Stimulated activated memory B cell treated with anti-CD40 and anti-IgM and Interleukin-4, amounts not matched to agents 10 μg/mL and 1 μg/mL and 100 μg/mL, for 72 hours (primary cell): ENCODE results near the gene B4GALT3.
"Not testable (repeated sequence)": the region's sequence is repeated elsewhere in the genome, so short reads cannot be mapped to it uniquely, and the experiment has no call there.

Source experiments
- ATAC-seq: fragments of 150-1000 bp; cut with Tn5 transposase; 2 replicates; pipeline ENCODE4 v1.10.0; 2021
- H3K27ac Mint-ChIP-seq: one replicate; pipeline ENCODE4 v1.8.0; 2022; ENCODE audit warnings: mild to moderate bottlenecking, mixed read lengths
- H3K27me3 Mint-ChIP-seq: one replicate; pipeline ENCODE4 v1.8.0; 2022; ENCODE audit warnings: mixed read lengths
- H3K36me3 Mint-ChIP-seq: one replicate; pipeline ENCODE4 v1.8.0; 2022; ENCODE audit warnings: mixed read lengths
- H3K4me1 Mint-ChIP-seq: one replicate; pipeline ENCODE4 v1.8.0; 2022; ENCODE audit warnings: mixed read lengths
- H3K4me3 Mint-ChIP-seq: one replicate; pipeline ENCODE4 v1.8.0; 2022; ENCODE audit warnings: mild to moderate bottlenecking, moderate library complexity, mixed read lengths
- H3K9me3 Mint-ChIP-seq: one replicate; pipeline ENCODE4 v1.8.0; 2022; ENCODE audit warnings: mixed read lengths

The B4GALT3 gene

DNA sequence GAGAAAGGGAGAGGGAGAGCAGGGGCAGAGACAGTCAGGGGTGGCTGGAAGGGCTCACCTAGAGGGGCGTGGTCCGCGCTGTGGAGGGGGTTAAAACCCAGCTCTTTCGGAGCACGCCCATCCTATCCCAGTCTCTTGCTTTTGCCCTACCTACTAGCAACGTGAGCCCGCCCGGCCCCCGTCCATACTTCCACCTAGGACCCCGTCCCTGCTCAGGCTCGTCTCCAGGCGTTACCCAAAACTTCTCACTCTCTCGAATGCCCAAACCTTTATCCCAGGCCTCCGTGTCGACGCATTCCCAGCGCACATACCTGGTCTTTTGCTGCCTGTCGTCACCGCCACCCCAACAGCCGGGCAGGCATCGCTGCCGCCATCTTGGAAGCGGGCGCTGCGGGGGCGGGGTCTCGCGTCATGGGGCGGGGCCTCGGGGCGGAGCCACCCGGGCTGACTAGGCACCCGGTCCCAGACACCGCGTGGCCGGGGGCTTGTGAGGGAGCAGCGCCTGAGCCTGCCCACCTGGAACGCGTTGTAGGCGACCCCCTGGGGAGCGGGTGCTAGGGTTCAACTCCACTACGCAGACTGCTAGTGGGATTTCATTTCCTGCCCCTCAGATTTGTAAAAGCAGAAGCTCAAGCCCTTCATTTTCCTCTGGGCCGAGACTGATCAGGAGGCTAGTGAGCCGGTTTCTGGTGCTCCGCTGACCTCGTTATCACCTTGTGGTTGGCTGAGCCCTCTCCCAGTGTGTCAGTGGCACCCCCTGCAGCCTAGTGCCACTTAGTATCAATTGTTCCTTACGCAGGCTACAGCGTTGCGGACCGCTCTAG is at the start of gene B4GALT3:
Gene B4GALT3 (minus strand): TSS at position 396 of the 824 bp plus-strand sequence. CDS start 1,447 bp downstream, outside the sequence.
- H3K4me1 Mint-ChIP-seq, result peaks cover 59% of the 10 kb centered on the region
- ATAC-seq, result peak; percentile 96
- peak within 1 kb of the TSS; percentile 95 for H3K27ac Mint-ChIP-seq
- no peaks in the 10 kb centered on the region for H3K27me3 Mint-ChIP-seq
- H3K4me3 Mint-ChIP-seq, result peak within 1 kb of the TSS; percentile 95
- peaks cover 35% of the 10 kb centered on the region for H3K36me3 Mint-ChIP-seq
- no peaks in the 10 kb centered on the region for H3K9me3 Mint-ChIP-seq

DNA sequence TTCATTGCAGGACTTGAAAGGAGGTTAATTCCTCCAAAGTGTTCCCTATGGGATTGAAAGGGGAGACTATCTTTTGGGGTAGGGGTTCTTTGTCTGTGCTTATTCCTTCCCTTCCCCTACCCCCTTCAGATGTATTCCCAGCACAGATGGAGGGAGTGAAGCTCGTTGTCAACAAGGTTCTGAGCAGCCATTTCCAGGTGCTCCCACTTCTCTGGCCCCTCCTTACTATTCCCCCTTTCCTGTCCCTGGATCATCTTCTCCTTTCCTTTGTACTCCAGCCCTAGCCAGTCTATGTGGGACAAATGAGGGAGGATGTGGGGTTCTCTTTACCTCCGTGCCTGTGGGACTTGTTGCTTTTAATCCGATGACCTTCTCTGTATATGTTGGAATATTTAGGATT is 49.5 kb upstream of the B4GALT3 start:
- Mint-ChIP-seq H3K27me3 (peaks cover 25% of the 10 kb centered on the region), H3K4me1 (peaks cover 30% of the 10 kb centered on the region), H3K36me3 (peaks cover 30% of the 10 kb centered on the region), H3K9me3 (no peaks in the 10 kb centered on the region), H3K27ac (peak overlapping the region; percentile 93), H3K4me3 (peak overlapping the region; percentile 100)
- ATAC-seq, result no peak

DNA sequence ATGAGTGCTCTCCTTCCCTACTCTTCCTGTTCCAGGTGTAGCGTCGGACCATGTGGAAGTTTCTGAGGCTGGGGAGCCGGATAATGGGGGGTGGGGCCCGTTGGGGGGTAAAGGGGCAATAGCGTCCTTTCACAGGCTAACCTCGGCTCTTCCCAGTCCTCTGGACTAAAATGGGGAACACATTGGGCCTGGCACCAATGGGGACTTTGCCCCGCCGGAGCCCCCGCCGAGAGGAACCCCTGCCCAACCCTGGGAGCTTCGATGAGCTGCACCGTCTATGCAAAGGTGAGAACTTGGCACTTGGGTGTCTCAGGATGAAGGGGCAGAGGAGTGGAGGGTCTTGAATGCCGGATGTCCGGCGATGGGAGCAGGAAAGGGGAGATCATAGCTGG is 49.0 kb upstream of the B4GALT3 start:
- peak overlapping the region; percentile 100 for H3K4me3 Mint-ChIP-seq
- no peaks in the 10 kb centered on the region for H3K9me3 Mint-ChIP-seq
- no peak for ATAC-seq
- peaks cover 27% of the 10 kb centered on the region for H3K27me3 Mint-ChIP-seq
- peaks cover 30% of the 10 kb centered on the region for H3K4me1 Mint-ChIP-seq
- peaks cover 30% of the 10 kb centered on the region for H3K36me3 Mint-ChIP-seq
- H3K27ac Mint-ChIP-seq, result peak overlapping the region; percentile 93

DNA sequence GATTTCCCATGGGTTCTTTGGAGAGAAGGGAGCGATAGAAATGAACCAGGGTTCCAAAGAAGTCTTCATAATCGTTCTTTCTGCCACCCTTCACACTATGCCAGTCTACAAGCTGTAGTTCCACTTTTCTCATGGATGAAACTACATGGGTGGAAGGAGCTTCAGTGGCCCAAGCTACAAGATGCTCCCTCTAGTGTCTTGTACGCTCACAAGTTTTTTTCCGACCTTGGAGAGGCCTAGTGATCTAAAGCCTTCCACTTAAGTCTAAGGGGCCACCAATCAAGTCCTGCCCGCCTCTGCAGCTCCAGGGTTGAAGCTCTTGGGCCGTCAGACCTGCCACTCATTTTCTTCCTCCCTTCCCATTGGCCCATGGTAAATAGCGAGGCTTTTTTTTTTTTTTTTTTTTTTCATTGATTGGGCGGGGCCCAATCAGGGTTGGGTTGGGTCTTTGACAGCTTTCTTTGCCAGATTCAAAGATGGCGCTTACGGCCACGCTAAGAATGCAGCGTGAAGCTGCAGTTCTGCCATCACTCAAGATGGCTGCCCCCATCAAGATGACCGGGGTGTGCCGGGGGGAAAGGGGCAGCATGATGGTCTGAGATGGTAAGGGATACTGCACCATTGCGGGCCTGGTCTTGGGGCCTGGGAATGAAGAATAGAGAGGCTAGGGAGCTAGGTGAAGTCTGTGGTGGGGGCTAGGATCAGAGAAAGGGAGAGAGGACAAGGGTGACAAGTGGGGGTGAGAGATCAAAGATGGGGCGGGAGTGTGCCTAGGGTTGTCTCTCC is 48.4 kb upstream of the B4GALT3 start, which contains the start of gene TOMM40L:
Gene TOMM40L (plus strand): TSS at position 527 of the 786 bp plus-strand sequence. CDS start 430 bp downstream, outside the sequence.
- Mint-ChIP-seq H3K27me3 (peaks cover 27% of the 10 kb centered on the region), H3K4me1 (peaks cover 30% of the 10 kb centered on the region), H3K4me3 (peak within 1 kb of the TSS; percentile 100), H3K27ac (peak within 1 kb of the TSS; percentile 93), H3K36me3 (peaks cover 28% of the 10 kb centered on the region), H3K9me3 (no peaks in the 10 kb centered on the region)
- ATAC-seq, result peak; percentile 99

DNA sequence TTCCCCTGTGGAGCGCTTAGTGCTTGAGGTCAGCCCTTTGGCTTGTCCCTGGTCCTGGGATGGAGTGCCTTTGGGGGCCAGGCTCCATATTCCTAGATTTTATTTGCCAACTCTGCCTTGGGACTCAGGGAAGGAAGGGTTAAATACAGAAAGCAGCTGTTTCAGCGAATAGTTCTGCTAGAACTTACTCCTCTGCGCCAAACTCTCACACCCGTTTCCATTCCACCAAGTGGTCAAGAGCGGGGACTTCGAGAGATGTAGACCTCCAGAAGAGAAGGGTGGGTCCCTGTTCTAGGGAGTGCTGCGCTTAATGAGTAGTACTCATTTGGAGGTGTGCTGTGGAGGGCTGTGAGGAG is 47.8 kb upstream of the B4GALT3 start:
- Mint-ChIP-seq H3K9me3 (no peaks in the 10 kb centered on the region), H3K27ac (no peak overlapping the region), H3K27me3 (peaks cover 27% of the 10 kb centered on the region), H3K4me3 (no peak overlapping the region), H3K36me3 (peaks cover 22% of the 10 kb centered on the region), H3K4me1 (peaks cover 30% of the 10 kb centered on the region)
- ATAC-seq, result no peak

DNA sequence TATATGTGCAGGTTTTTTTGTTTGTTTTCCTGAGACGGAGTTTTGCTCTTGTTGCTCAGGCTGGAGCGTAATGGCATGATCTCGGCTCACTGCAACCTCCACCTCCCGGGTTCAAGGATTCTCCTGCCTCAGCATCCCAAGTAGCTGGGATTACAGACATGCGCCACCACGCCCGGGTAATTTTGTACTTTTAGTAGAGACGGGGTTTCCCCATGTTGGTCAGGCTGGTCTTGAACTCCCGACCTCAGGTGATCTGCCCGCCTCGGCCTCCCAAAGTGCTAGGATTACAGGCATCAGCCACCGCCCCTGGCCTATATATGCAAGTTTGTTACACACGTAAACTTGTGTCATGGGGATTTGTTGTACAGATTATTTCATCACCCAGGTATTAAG is 47.4 kb upstream of the B4GALT3 start:
- peaks cover 20% of the 10 kb centered on the region for H3K36me3 Mint-ChIP-seq
- ATAC-seq, H3K27ac Mint-ChIP-seq, H3K9me3 Mint-ChIP-seq, H3K4me3 Mint-ChIP-seq: not testable (repeated sequence)
- H3K27me3 Mint-ChIP-seq, result peaks cover 27% of the 10 kb centered on the region
- H3K4me1 Mint-ChIP-seq, result peaks cover 30% of the 10 kb centered on the region

DNA sequence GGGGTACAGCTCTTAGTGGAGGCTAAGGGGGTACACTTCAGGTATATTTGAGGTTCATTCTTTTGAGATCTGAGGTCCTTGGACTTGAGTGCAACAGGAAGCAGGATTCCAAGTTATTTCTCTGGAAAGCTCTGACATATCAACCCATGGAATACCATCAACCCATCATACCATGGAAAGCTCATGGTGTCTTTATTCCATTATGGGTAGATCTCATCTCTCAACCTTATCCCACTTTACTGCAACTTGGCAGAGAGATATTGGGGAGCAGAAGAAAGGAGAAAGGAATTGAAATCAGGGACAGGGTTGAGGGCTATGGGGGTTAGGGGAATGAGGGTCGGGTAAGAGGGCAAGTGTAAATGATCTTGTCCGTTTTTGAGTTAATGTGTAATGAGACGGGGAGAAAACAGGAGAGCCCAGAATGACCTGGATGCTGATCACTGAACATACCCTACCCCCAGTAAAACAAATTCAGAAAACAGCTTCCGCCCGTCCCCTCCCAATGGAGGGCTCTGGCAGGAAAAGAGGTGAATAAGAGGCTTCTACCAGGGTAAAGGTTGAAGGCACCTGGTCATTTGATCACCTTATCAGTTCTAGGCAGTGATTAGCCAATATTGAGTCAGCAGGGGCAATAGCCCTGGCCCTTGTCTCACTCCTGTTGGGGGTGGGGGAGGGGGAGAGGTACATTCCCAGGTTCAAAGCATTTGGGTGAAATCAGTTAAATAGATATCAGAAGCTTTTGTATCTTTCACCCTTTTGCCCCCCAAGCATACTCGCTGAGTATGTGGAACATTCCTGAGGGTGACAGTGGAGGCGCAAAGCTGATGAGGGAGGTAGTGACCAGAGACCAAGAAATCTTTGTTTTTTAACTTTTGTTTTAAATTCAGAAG is 46.7 kb upstream of the B4GALT3 start:
- Mint-ChIP-seq H3K9me3 (no peaks in the 10 kb centered on the region), H3K27ac (no peak overlapping the region), H3K4me1 (peaks cover 30% of the 10 kb centered on the region), H3K36me3 (peaks cover 13% of the 10 kb centered on the region), H3K27me3 (peaks cover 27% of the 10 kb centered on the region), H3K4me3 (no peak overlapping the region)
- no peak for ATAC-seq

DNA sequence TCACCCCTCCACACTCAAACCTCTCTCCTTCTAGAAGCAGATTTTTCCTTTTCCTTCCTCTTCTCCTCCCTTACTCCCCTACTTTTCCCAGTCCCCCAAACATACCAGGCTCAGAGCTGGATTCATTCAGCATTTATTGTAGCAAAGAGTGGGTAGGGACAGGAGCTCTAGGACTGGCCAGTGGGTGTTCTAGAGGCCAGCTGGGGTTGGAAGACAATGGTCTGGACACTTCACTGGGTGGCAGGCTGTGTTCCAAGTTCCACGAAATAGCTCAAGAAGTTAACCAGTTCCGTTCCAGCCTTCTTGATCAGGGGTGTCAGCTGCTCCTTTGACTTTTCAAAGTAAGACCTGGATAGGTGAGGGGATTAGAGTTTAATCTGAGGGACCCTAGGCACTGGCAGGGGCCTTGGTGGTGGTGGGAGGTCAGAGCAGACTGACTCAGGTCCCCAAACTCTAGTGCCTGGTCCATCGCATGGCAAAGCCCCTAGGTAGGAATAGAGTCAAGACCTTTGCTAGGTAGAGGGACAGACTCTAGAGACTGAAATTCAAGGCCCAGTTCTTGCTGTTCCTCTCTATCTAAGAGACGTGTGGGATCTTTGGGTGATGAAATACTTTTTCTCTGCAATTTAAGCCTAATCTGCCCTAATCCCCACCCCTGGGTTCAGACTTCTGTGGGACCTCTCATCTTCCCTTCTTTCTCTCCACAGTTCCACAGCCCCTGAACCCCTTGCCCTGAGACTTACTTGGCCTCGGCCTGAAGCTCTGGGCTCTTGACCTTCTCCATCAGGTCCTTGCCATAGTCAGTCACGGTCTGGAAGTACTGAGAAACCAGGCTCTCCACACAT is 45.1 kb upstream of the B4GALT3 start:
- H3K27me3 Mint-ChIP-seq, result peaks cover 38% of the 10 kb centered on the region
- H3K4me3 Mint-ChIP-seq, result no peak overlapping the region
- no peak overlapping the region for H3K27ac Mint-ChIP-seq
- H3K4me1 Mint-ChIP-seq, result peaks cover 38% of the 10 kb centered on the region
- no peaks in the 10 kb centered on the region for H3K9me3 Mint-ChIP-seq
- no peaks in the 10 kb centered on the region for H3K36me3 Mint-ChIP-seq
- no peak for ATAC-seq

DNA sequence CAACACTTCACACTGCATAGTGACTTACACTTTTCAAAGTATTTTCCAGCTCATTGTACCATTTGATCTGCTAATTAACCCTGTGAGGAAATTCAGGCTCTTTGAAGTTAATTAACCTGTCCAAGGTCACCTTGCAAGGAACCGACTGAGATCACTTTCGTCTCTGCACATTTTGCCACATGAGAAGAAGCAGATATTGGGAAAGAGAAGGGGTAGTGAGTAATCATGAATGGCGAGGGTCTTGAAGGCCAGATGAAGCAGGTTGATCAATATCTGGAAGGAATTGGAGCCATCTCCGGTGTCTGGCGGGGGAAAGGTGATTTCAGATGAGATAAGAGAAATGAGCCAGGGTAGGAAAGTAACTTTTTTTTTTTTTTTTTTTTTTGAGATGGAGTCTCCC is 42.7 kb upstream of the B4GALT3 start:
- H3K27ac Mint-ChIP-seq, result no peak overlapping the region
- no peak for ATAC-seq
- peaks cover 38% of the 10 kb centered on the region for H3K27me3 Mint-ChIP-seq
- H3K4me3 Mint-ChIP-seq, result no peak overlapping the region
- H3K36me3 Mint-ChIP-seq, result peaks cover 3% of the 10 kb centered on the region
- peaks cover 28% of the 10 kb centered on the region for H3K4me1 Mint-ChIP-seq
- H3K9me3 Mint-ChIP-seq, result no peaks in the 10 kb centered on the region

DNA sequence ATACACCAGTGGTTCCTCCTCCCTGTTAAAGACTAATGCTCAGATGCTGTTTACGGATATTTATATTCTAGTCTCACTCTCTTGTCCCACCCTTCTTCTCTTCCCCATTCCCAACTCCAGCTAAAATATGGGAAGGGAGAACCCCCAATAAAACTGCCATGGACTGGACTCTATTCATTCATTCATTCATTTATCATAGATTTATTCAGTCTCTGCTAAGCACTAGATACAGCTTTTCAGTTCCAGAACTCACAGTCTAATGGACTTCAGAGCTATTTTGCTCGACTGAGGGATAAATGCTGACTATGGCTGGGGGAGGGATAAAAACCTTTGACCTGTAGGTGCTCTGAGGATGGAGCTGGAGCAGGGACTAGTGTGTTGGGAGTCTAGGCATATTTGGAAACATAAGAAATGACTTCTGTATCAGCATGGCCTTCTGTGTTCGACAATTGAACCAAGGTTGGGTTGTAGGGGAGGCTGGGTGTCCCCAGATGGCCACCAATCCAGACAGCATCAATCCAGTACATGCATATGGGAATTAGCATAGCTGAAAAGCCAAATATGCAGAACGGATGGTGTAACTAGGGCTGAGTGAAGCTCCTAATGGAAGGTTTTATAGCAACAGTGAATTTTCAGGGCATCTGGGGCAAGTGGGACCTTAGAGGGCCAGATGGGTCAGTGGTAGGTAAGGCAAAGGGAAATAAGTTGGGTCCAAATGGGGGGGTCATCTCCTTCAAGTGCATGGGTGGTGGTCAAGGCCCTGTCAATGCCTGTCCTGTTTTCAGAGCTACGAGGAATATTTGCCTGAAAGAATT is 42.0 kb upstream of the B4GALT3 start:
- Mint-ChIP-seq H3K4me3 (no peak overlapping the region), H3K27ac (no peak overlapping the region), H3K9me3 (no peaks in the 10 kb centered on the region), H3K27me3 (peaks cover 38% of the 10 kb centered on the region), H3K36me3 (peaks cover 10% of the 10 kb centered on the region), H3K4me1 (peaks cover 27% of the 10 kb centered on the region)
- no peak for ATAC-seq

DNA sequence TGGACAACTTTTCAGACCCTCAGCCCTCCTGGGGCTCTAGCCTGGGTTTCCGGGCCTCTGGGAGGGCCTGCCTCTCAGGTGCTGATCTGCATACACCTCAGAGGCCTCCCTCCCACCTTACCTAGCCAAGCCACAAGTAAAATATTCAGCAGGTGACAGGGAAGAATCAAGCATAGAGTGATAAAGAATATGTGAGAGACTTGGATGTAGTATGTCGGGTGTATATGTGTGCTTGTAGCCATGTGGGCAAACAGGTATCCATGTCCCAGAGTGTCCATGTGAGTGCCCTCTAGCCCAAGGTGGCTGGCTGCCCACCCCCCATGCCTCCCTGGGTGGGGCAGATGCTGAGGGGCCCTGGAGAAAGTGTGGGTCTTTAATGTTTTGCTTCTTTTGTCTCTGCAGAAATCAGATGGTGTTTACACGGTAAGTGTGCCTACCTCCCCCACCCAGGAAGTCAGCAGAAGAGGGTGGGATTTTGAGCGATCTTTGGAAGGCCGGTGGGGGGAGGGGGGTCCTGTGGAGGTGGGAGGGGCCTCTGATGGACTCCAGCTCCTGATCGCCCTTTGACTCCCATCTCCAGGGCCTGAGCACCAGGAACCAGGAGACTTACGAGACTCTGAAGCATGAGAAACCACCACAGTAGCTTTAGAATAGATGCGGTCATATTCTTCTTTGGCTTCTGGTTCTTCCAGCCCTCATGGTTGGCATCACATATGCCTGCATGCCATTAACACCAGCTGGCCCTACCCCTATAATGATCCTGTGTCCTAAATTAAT is 41.2 kb upstream of the B4GALT3 start:
- H3K27ac Mint-ChIP-seq, result no peak overlapping the region
- no peak overlapping the region for H3K4me3 Mint-ChIP-seq
- H3K4me1 Mint-ChIP-seq, result peaks cover 27% of the 10 kb centered on the region
- peaks cover 30% of the 10 kb centered on the region for H3K27me3 Mint-ChIP-seq
- no peaks in the 10 kb centered on the region for H3K9me3 Mint-ChIP-seq
- H3K36me3 Mint-ChIP-seq, result peaks cover 18% of the 10 kb centered on the region
- ATAC-seq, result no peak

DNA sequence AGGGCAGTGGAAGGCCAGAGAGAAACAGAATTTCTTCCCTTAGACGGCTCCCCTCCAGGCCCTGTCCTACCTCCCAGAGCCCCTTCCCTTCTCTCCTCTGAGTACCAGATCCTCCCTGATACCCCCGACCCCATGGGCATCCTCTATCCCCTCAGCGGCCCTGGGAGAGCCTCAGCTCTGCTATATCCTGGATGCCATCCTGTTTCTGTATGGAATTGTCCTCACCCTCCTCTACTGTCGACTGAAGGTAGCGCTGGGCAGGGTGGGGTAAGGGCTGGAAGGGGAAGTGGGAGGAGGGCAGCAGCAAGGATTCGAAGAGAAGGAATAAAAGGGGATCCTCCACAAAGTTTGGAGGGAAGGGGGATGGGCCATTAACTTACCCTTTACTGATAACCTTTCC is 40.5 kb upstream of the B4GALT3 start:
- Mint-ChIP-seq H3K4me1 (peaks cover 27% of the 10 kb centered on the region), H3K27me3 (peaks cover 24% of the 10 kb centered on the region), H3K27ac (no peak overlapping the region), H3K36me3 (peaks cover 25% of the 10 kb centered on the region), H3K9me3 (no peaks in the 10 kb centered on the region), H3K4me3 (no peak overlapping the region)
- ATAC-seq, result no peak
